ENCODE measurements around the gene MYO5C. TPM values are rescaled to one million over a fixed set of nuclear protein-coding genes. Genes with fewer than 3 reads are reported as not detected.

MYO5C gene
- total and polyA plus RNA-seq, 2 of the 13 experiments (the other 11 are each of a cell fraction or from before 2014, with no cell fraction given), result 15.7 to 23.7 TPM

DNA sequence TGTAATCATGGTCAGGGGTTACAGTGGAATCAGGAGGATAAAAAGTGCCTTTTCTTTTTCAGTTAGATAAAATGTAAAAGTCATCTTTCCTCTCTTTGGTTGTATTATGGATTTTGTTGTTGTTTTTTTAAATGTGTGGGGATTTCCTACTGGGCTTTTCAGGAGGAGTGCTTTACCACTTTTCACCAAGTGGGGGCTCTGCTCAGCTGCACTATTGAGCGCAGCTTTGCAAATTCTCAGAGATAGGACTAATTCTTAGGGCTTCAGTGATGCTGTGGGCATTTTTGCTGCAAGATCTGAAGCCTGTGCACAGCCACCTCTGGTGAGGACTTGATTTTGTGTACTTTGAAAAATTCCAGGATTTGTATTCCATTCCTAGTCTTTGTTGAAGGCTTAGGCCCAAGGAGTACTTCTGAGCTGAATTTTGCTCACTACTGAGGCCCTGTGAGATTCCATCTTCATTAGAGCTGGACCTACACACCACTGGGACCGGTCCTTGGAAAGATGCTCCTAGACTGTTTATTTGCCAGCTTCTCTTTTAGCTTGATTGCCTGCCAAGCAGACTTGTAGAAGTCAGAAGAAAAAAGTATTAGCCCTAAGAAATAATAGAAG is 111.9 kb downstream of the MYO5C start:
- Histone ChIP-seq H3K27ac (ENCODE audit: extremely low read length, insufficient read depth, low read length) (no peak overlapping the region), H3K27me3 (ENCODE audit: control insufficient read depth in 1 of 2, insufficient read depth in 2 of 2, low read length in 2 of 2) (0 out of 5 replicates have a peak, but pooled peaks cover 0 to 4% of the 10 kb centered on the region in 2 experiments), H3K4me3 (replicated peaks in 1 of 3; ENCODE audit: insufficient read depth in 1 of 3, low read depth in 2 of 3, low read length in 3 of 3) (no peak overlapping the region), H3K9me3 (ENCODE audit: low read length) (no peaks in the 10 kb centered on the region), H3K4me2 (ENCODE audit: low read depth, low read length) (no peak overlapping the region), H3K4me1 (ENCODE audit: insufficient read depth, low read length) (peaks cover 69% of the 10 kb centered on the region), H3K36me3 (replicated peaks in 1 of 2; ENCODE audit: control insufficient read depth in 1 of 2, insufficient read depth in 2 of 2, low read length in 2 of 2) (no peaks in the 10 kb centered on the region), H2AFZ (ENCODE audit: low read length) (no peak overlapping the region), H3K9ac (ENCODE audit: insufficient read depth, low read depth, low read length) (no peak overlapping the region), H3K79me2 (ENCODE audit: insufficient read depth, low read length) (no peaks in the 10 kb centered on the region), H4K20me1 (ENCODE audit: insufficient read depth, low read length) (no peaks in the 10 kb centered on the region)
- BruUV-seq (replicated peaks), result no TSS peak
- ATAC-seq, result no peak
- intact Hi-C loops (cut with micrococcal nuclease; ENCODE audit: unreplicated experiment) (loop anchor here (1.0 to 10.0 kb wide), 2 partner anchors 25 to 551 kb away; no protein-coding TSS in a partner anchor), in situ Hi-C loops (cut with HindIII; ENCODE audit: extremely low pct_ligation_motif_present, low pct_unique_long_range_greater_than_20kb) (no loop called here)
- POLR2A ChIA-PET, result interaction anchor here (0.6 to 1.4 kb wide), 2 partner anchors 7 to 10 kb away, joined by 3 read pairs; no protein-coding TSS in a partner anchor
- FAIRE-seq, result peak; percentile 39
- TF ChIP-seq SMC3 (IDR thresholded peaks at IDR 0.05; ENCODE audit: low read length) (peak; percentile 44; the same call in 1 of the 2 replicates), STAG1 (CRISPR knock-in tag; IDR thresholded peaks at IDR 0.05) (peak; percentile 56), ETV6 (CRISPR knock-in tag; conservative IDR thresholded peaks at IDR 0.05) (no peak), TEAD3 (CRISPR knock-in tag; optimal IDR thresholded peaks at IDR 0.05; ENCODE audit: borderline replicate concordance) (peak; percentile 10)
- TF ChIP-seq, protein P1, sequence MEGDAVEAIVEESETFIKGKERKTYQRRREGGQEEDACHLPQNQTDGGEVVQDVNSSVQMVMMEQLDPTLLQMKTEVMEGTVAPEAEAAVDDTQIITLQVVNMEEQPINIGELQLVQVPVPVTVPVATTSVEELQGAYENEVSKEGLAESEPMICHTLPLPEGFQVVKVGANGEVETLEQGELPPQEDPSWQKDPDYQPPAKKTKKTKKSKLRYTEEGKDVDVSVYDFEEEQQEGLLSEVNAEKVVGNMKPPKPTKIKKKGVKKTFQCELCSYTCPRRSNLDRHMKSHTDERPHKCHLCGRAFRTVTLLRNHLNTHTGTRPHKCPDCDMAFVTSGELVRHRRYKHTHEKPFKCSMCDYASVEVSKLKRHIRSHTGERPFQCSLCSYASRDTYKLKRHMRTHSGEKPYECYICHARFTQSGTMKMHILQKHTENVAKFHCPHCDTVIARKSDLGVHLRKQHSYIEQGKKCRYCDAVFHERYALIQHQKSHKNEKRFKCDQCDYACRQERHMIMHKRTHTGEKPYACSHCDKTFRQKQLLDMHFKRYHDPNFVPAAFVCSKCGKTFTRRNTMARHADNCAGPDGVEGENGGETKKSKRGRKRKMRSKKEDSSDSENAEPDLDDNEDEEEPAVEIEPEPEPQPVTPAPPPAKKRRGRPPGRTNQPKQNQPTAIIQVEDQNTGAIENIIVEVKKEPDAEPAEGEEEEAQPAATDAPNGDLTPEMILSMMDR (CRISPR knock-in tag; IDR thresholded peaks at IDR 0.05), result peak; percentile 59
- no peak for DNase-seq (ENCODE audit: low spot score)
- 58% methylated on average over 2 of the region's 2 CpGs for WGBS (ENCODE audit: low lambda C conversion rate)
- CTCF ChIA-PET (ENCODE audit: low intra/inter-chr PET ratio, low total read pairs), result interaction anchor here (1.5 kb wide), 1 partner anchor 24 kb away, joined by 10 read pairs; no protein-coding TSS in a partner anchor
